Vagina (tissue), 2 donors: ENCODE measurements around the gene NFYA.

Experiments
- CTCF ChIP-seq, 3 experiments: fragments of 450-650 bp in 2 of 3; fragments of 200-600 bp in 1 of 3; sonication (generic) in 1 of 3; IDR thresholded peaks; one replicate each; pipeline ENCODE4 v1.5.1; 2017 to 2019; ENCODE audit warnings: antibody characterized with exemption in 3 of 3, mild to moderate bottlenecking in 2 of 3, moderate library complexity in 2 of 3
- POLR2A ChIP-seq, 2 donors: fragments of 450-650 bp; IDR thresholded peaks; one replicate each; pipeline ENCODE4 v1.6.1; 2017; ENCODE audit warnings: antibody characterized with exemption in 2 of 2, mild to moderate bottlenecking in 2 of 2, moderate library complexity in 2 of 2

GRCh38 chr6:41077536-41077935 lies 4.8 kb downstream of the NFYA start:
- no peak for TF ChIP-seq CTCF (IDR thresholded peaks at IDR 0.05)
- TF ChIP-seq POLR2A (IDR thresholded peaks at IDR 0.05): no peak
